IPS-18a (cell line): ENCODE results near the gene C19orf12.

Experiments
- H3K27ac ChIP-seq: one replicate; pipeline ENCODE4 v1.5.1; 2013; ENCODE audit warnings: low read length
- H3K27me3 ChIP-seq: one replicate; pipeline ENCODE4 v1.6.1; 2013; ENCODE audit warnings: mild to moderate bottlenecking, low read length; ENCODE audit not compliant: control insufficient read depth, insufficient read depth
- H3K36me3 ChIP-seq: one replicate; pipeline ENCODE4 v1.6.1; 2013; ENCODE audit warnings: low read depth, low read length; ENCODE audit not compliant: control insufficient read depth
- H3K4me1 ChIP-seq: one replicate; pipeline ENCODE4 v1.6.1; 2013; ENCODE audit warnings: low read depth, low read length; ENCODE audit not compliant: control insufficient read depth
- H3K4me3 ChIP-seq: one replicate; pipeline ENCODE4 v1.5.1; 2013; ENCODE audit warnings: low read length
- H3K9ac ChIP-seq: one replicate; pipeline ENCODE4 v1.6.1; 2013; ENCODE audit warnings: mild to moderate bottlenecking, low read length, moderate library complexity
- H3K9me3 ChIP-seq: one replicate; pipeline ENCODE4 v1.6.1; 2013; ENCODE audit warnings: low read depth, low read length; ENCODE audit not compliant: control insufficient read depth

C19orf12 gene

GRCh38 chr19:29751932-29752331 lies 36.9 kb upstream of the C19orf12 start:
- Histone ChIP-seq H3K27me3 (no peaks in the 10 kb centered on the region), H3K4me3 (no peak overlapping the region), H3K9me3 (no peaks in the 10 kb centered on the region), H3K9ac (no peak overlapping the region), H3K36me3 (no peaks in the 10 kb centered on the region), H3K4me1 (no peaks in the 10 kb centered on the region), H3K27ac (no peak overlapping the region)

- no peaks in the 10 kb centered on the region for H3K4me1 ChIP-seq
- no peaks in the 10 kb centered on the region for H3K36me3 ChIP-seq
- no peaks in the 10 kb centered on the region for H3K9me3 ChIP-seq
- no peak overlapping the region for H3K4me3 ChIP-seq
- H3K27me3 ChIP-seq: no peaks in the 10 kb centered on the region
- no peak overlapping the region for H3K27ac ChIP-seq
- H3K9ac ChIP-seq: no peak overlapping the region
Observed at GRCh38 chr19:29750001-29750400, 34.9 kb upstream of the C19orf12 start.

- no peak overlapping the region for H3K27ac ChIP-seq
- no peak overlapping the region for H3K4me3 ChIP-seq
- H3K27me3 ChIP-seq: no peaks in the 10 kb centered on the region
- no peaks in the 10 kb centered on the region for H3K9me3 ChIP-seq
- no peaks in the 10 kb centered on the region for H3K4me1 ChIP-seq
- H3K9ac ChIP-seq: no peak overlapping the region
- H3K36me3 ChIP-seq: no peaks in the 10 kb centered on the region
Observed at GRCh38 chr19:29748996-29749849, 34.2 kb upstream of the C19orf12 start.

- Histone ChIP-seq H3K4me1 (no peaks in the 10 kb centered on the region), H3K27me3 (no peaks in the 10 kb centered on the region), H3K9me3 (no peaks in the 10 kb centered on the region), H3K9ac (no peak overlapping the region), H3K27ac (no peak overlapping the region), H3K36me3 (no peaks in the 10 kb centered on the region), H3K4me3 (no peak overlapping the region)
Observed at GRCh38 chr19:29745253-29745652, 30.2 kb upstream of the C19orf12 start.

GRCh38 chr19:29743681-29744080 lies 28.6 kb upstream of the C19orf12 start:
- Histone ChIP-seq H3K4me1 (no peaks in the 10 kb centered on the region), H3K27me3 (no peaks in the 10 kb centered on the region), H3K9me3 (no peaks in the 10 kb centered on the region), H3K9ac (no peak overlapping the region), H3K36me3 (no peaks in the 10 kb centered on the region), H3K4me3 (no peak overlapping the region), H3K27ac (no peak overlapping the region)

GRCh38 chr19:29741776-29742175 lies 26.7 kb upstream of the C19orf12 start:
- no peak overlapping the region for H3K4me3 ChIP-seq
- H3K27me3 ChIP-seq: no peaks in the 10 kb centered on the region
- H3K27ac ChIP-seq: no peak overlapping the region
- H3K4me1 ChIP-seq: no peaks in the 10 kb centered on the region
- H3K9me3 ChIP-seq: no peaks in the 10 kb centered on the region
- no peak overlapping the region for H3K9ac ChIP-seq
- no peaks in the 10 kb centered on the region for H3K36me3 ChIP-seq

- no peaks in the 10 kb centered on the region for H3K9me3 ChIP-seq
- no peaks in the 10 kb centered on the region for H3K36me3 ChIP-seq
- H3K4me3 ChIP-seq: no peak overlapping the region
- no peak overlapping the region for H3K9ac ChIP-seq
- H3K4me1 ChIP-seq: no peaks in the 10 kb centered on the region
- H3K27ac ChIP-seq: no peak overlapping the region
- H3K27me3 ChIP-seq: no peaks in the 10 kb centered on the region
Observed at GRCh38 chr19:29741226-29741625, 26.2 kb upstream of the C19orf12 start.

GRCh38 chr19:29737461-29738000 lies 22.5 kb upstream of the C19orf12 start:
- H3K4me1 ChIP-seq: no peaks in the 10 kb centered on the region
- no peak overlapping the region for H3K27ac ChIP-seq
- H3K27me3 ChIP-seq: no peaks in the 10 kb centered on the region
- H3K9ac ChIP-seq: no peak overlapping the region
- H3K4me3 ChIP-seq: no peak overlapping the region
- H3K36me3 ChIP-seq: no peaks in the 10 kb centered on the region
- H3K9me3 ChIP-seq: no peaks in the 10 kb centered on the region

- H3K4me3 ChIP-seq: no peak overlapping the region
- H3K36me3 ChIP-seq: no peaks in the 10 kb centered on the region
- no peaks in the 10 kb centered on the region for H3K9me3 ChIP-seq
- no peak overlapping the region for H3K9ac ChIP-seq
- H3K27ac ChIP-seq: no peak overlapping the region
- H3K4me1 ChIP-seq: no peaks in the 10 kb centered on the region
- H3K27me3 ChIP-seq: no peaks in the 10 kb centered on the region
Observed at GRCh38 chr19:29735829-29736228, 20.8 kb upstream of the C19orf12 start.

- no peaks in the 10 kb centered on the region for H3K4me1 ChIP-seq
- H3K27me3 ChIP-seq: no peaks in the 10 kb centered on the region
- H3K36me3 ChIP-seq: no peaks in the 10 kb centered on the region
Observed at GRCh38 chr19:29731331-29731850, 16.3 kb upstream of the C19orf12 start.

GRCh38 chr19:29727906-29728305 lies 12.8 kb upstream of the C19orf12 start:
- Histone ChIP-seq H3K4me3 (no peak overlapping the region), H3K27ac (no peak overlapping the region), H3K36me3 (no peaks in the 10 kb centered on the region), H3K4me1 (peaks cover 4% of the 10 kb centered on the region), H3K9me3 (no peaks in the 10 kb centered on the region), H3K27me3 (peaks cover 7% of the 10 kb centered on the region), H3K9ac (no peak overlapping the region)

More at GRCh38 chr19:29731331-29731850, 16.3 kb upstream of the C19orf12 start:
- no peak overlapping the region for H3K9ac ChIP-seq
- H3K4me3 ChIP-seq: no peak overlapping the region
- no peaks in the 10 kb centered on the region for H3K9me3 ChIP-seq
- H3K27ac ChIP-seq: no peak overlapping the region

GRCh38 chr19:29724746-29725145 lies 9.7 kb upstream of the C19orf12 start:
- peaks cover 8% of the 10 kb centered on the region for H3K27me3 ChIP-seq
- H3K36me3 ChIP-seq: no peaks in the 10 kb centered on the region
- peak overlapping the region; percentile 51 for H3K9ac ChIP-seq
- no peak overlapping the region for H3K27ac ChIP-seq
- H3K4me3 ChIP-seq: peak overlapping the region; percentile 42
- peaks cover 4% of the 10 kb centered on the region for H3K4me1 ChIP-seq
- no peaks in the 10 kb centered on the region for H3K9me3 ChIP-seq
